GM12891 (cell line): ENCODE results near the gene FKBP10.
A peak's percentile ranks its signal among the peaks of the same experiment; 100 is the strongest.

Experiments
- DNase-seq: peaks from one replicate; pipeline ENCODE4 v3.0.0; 2011; ENCODE audit warnings: low spot score; ENCODE audit not compliant: insufficient read length
- FAIRE-seq: peaks from 2 replicates; lab custom pipeline; 2011; peaks lifted over from hg19 to GRCh38; lab: Jason Lieb, UNC
- PAX5 ChIP-seq: IDR thresholded peaks from 2 replicates; pipeline ENCODE4 v1.6.1; 2011; ENCODE audit warnings: low read length, moderate library complexity, mild to moderate bottlenecking; ENCODE audit not compliant: insufficient read depth, severe bottlenecking
- POLR2A ChIP-seq: IDR thresholded peaks from 2 replicates; pipeline ENCODE4 v1.6.1; 2011; ENCODE audit warnings: low read depth, low read length, control low read depth
- POLR2AphosphoS5 ChIP-seq: IDR thresholded peaks from 2 replicates; pipeline ENCODE4 v1.6.1; 2011; ENCODE audit warnings: low read depth, low read length, control low read depth
- POU2F2 ChIP-seq: IDR thresholded peaks from 2 replicates; pipeline ENCODE4 v1.6.1; 2011; ENCODE audit warnings: low read depth, mild to moderate bottlenecking, control low read depth, low read length, moderate library complexity
- SPI1 ChIP-seq: IDR thresholded peaks from 2 replicates; pipeline ENCODE4 v1.6.1; 2011; ENCODE audit warnings: low read depth, low read length, control low read depth
- TAF1 ChIP-seq: IDR thresholded peaks from 2 replicates; pipeline ENCODE4 v1.6.1; 2011; ENCODE audit warnings: low read depth, low read length, control low read depth

FKBP10 gene

GRCh38 chr17:41793784-41794539 lies 18.8 kb upstream of the FKBP10 start:
- FAIRE-seq = no peak
- no peak for DNase-seq
- no peak for TF ChIP-seq TAF1
- TF ChIP-seq POU2F2 = no peak
- no peak for TF ChIP-seq POLR2AphosphoS5
- no peak for TF ChIP-seq PAX5

GRCh38 chr17:41794540-41794975 lies 18.2 kb upstream of the FKBP10 start:
- no peak for FAIRE-seq
- TF ChIP-seq SPI1 (no peak), POLR2AphosphoS5 (no peak), POLR2A (no peak), PAX5 (no peak)
- DNase-seq = no peak

- FAIRE-seq (no peak), DNase-seq (no peak)
- TF ChIP-seq SPI1 (no peak), POU2F2 (no peak), TAF1 (no peak), PAX5 (no peak), POLR2AphosphoS5 (no peak)
These were observed 16.5 kb upstream of the FKBP10 start for GRCh38 chr17:41796121-41796895.

GRCh38 chr17:41797377-41797776 lies 15.4 kb upstream of the FKBP10 start:
- no peak for FAIRE-seq
- no peak for DNase-seq
- TF ChIP-seq POLR2AphosphoS5 = no peak
- TF ChIP-seq SPI1 = no peak
- TF ChIP-seq PAX5 = no peak
- TF ChIP-seq TAF1 = no peak

GRCh38 chr17:41799366-41799765 lies 13.4 kb upstream of the FKBP10 start:
- DNase-seq (no peak), FAIRE-seq (no peak)
- TF ChIP-seq PAX5 = no peak
- TF ChIP-seq POLR2AphosphoS5 = no peak
- TF ChIP-seq SPI1 = no peak
- no peak for TF ChIP-seq TAF1
- no peak for TF ChIP-seq POU2F2
- no peak for TF ChIP-seq POLR2A

- TF ChIP-seq POLR2AphosphoS5 = no peak
- no peak for TF ChIP-seq POLR2A
- no peak for TF ChIP-seq TAF1
- TF ChIP-seq SPI1 = no peak
- no peak for TF ChIP-seq PAX5
- TF ChIP-seq POU2F2 = no peak
- DNase-seq (no peak), FAIRE-seq (no peak)
These were observed 12.0 kb upstream of the FKBP10 start for GRCh38 chr17:41800601-41801373.

GRCh38 chr17:41801374-41802271 lies 11.2 kb upstream of the FKBP10 start:
- DNase-seq (peak; percentile 82), FAIRE-seq (peak; percentile 94)
- no peak for TF ChIP-seq TAF1
- no peak for TF ChIP-seq POLR2AphosphoS5
- no peak for TF ChIP-seq SPI1
- TF ChIP-seq PAX5 = no peak
- no peak for TF ChIP-seq POU2F2
- TF ChIP-seq POLR2A = no peak
